Neural progenitor cell (in vitro differentiated cells): ENCODE data around the gene VMP1. TPM values are rescaled to one million over a fixed set of nuclear protein-coding genes. Genes with fewer than 3 reads are reported as not detected.

Source experiments
- DNase-seq: peaks from one replicate; pipeline ENCODE4 v3.0.0-alpha.2; 2016; ENCODE audit warnings: low spot score
- H2AFZ ChIP-seq: fragments of 200-600 bp; sonication (generic); replicated peaks from 2 replicates; pipeline ENCODE4 v1.6.1; 2016; ENCODE audit warnings: antibody characterized with exemption
- H3F3A ChIP-seq: fragments of 200-600 bp; sonication (generic); 2 replicates; pipeline ENCODE4 v1.6.1; 2016; ENCODE audit warnings: antibody characterized with exemption, low read depth
- H3K27ac ChIP-seq: fragments of 200-600 bp; sonication (generic); 2 replicates; pipeline ENCODE4 v1.5.1; 2016; ENCODE audit warnings: mild to moderate bottlenecking
- H3K27me3 ChIP-seq: fragments of 200-600 bp; sonication (generic); 2 replicates; pipeline ENCODE4 v1.6.1; 2016; ENCODE audit warnings: mild to moderate bottlenecking, moderate library complexity
- H3K36me3 ChIP-seq: fragments of 200-600 bp; sonication (generic); 2 replicates; pipeline ENCODE4 v1.5.1; 2016
- H3K4me1 ChIP-seq: fragments of 200-600 bp; sonication (generic); 2 replicates; pipeline ENCODE4 v1.6.1; 2016; ENCODE audit warnings: mixed run types
- H3K4me2 ChIP-seq: fragments of 200-600 bp; sonication (generic); 2 replicates; pipeline ENCODE4 v1.6.1; 2016
- H3K4me3 ChIP-seq: fragments of 200-600 bp; sonication (generic); 2 replicates; pipeline ENCODE4 v1.5.1; 2016
- H3K79me2 ChIP-seq: fragments of 200-600 bp; sonication (generic); 2 replicates; pipeline ENCODE4 v1.6.1; 2016; ENCODE audit warnings: low read depth
- H3K9ac ChIP-seq: fragments of 200-600 bp; sonication (generic); 2 replicates; pipeline ENCODE4 v1.6.1; 2016
- H3K9me3 ChIP-seq: fragments of 200-600 bp; sonication (generic); 2 replicates; pipeline ENCODE4 v1.5.1; 2016; ENCODE audit warnings: low read depth
- H4K20me1 ChIP-seq: fragments of 200-600 bp; sonication (generic); 2 replicates; pipeline ENCODE4 v1.6.1; 2016; ENCODE audit warnings: low read depth
- H3K27ac Mint-ChIP-seq: 3 replicates; pipeline ENCODE4 v1.8.0; 2021; ENCODE audit warnings: mixed read lengths
- H3K27me3 Mint-ChIP-seq: 2 replicates; pipeline ENCODE4 v1.8.0; 2022; ENCODE audit warnings: low read depth, mild to moderate bottlenecking, inconsistent platforms, moderate library complexity, mixed read lengths; ENCODE audit not compliant: insufficient read depth
- H3K36me3 Mint-ChIP-seq: 3 replicates; pipeline ENCODE4 v1.8.0; 2021; ENCODE audit warnings: mixed read lengths
- H3K4me1 Mint-ChIP-seq: 3 replicates; pipeline ENCODE4 v1.8.0; 2021; ENCODE audit warnings: mixed read lengths
- H3K4me3 Mint-ChIP-seq: 3 replicates; pipeline ENCODE4 v1.8.0; 2021; ENCODE audit warnings: mild to moderate bottlenecking, moderate library complexity, mixed read lengths
- H3K9me3 Mint-ChIP-seq: 3 replicates; pipeline ENCODE4 v1.8.0; 2020; ENCODE audit warnings: mixed read lengths
- EZH2 ChIP-seq: fragments of 200-600 bp; sonication (generic); IDR thresholded peaks from 2 replicates; pipeline ENCODE4 v1.6.1; 2017; ENCODE audit warnings: antibody characterized with exemption, mild to moderate bottlenecking, moderate library complexity
- EZH2phosphoT487 ChIP-seq: fragments of 200-600 bp; sonication (generic); IDR thresholded peaks from 2 replicates; pipeline ENCODE4 v1.6.1; 2017; ENCODE audit warnings: antibody characterized with exemption
- total RNA-seq: library from RNA; depleted of rRNA; stranded (reverse); fragments of >200 nt; gene quantifications from 2 replicates; pipeline ENCODE4 v1.2.3, GENCODE V29; 2015; ENCODE audit warnings: low replicate concordance
- TF ChIP-seq, protein P1 (sequence below): fragments of 200-600 bp; sonication (generic); IDR thresholded peaks from 2 replicates; pipeline ENCODE4 v1.5.1; 2017; ENCODE audit warnings: antibody characterized with exemption, mild to moderate bottlenecking

Gene VMP1
- total RNA-seq, 1 donor from 2014 or later, result 62.1 TPM

DNA sequence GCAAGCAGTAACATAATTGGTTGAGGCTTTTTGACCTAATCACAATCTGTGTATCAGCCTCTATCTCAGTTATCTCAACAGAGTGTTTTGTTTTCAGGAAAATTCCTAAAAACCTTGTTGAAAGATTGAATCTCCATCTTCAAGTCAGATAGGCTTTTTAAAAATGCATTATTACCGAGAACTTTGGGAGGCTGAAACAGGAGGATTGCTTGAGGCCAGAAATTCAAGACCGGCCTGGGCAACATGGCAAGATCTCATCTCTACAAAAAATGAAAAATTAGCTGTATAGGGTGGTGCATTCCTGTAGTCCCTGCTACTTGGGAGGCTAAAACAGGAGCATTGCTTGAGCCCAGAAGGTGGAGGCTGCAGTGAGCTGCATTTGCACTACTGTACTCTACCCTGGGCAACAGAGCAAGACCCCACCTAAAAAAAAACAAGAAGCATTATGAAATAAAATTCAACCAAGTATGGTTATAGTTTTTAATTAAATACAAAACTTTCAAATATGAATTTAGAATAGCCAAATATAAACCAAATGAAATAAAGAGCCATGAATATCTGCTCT is 68.4 kb downstream of the VMP1 start:
- Mint-ChIP-seq H3K27me3 (no peaks in the 10 kb centered on the region), H3K4me3 (no peak overlapping the region), H3K9me3 (peaks cover 5% of the 10 kb centered on the region), H3K36me3 (peaks cover 19% of the 10 kb centered on the region), H3K27ac (no peak overlapping the region), H3K4me1 (no peaks in the 10 kb centered on the region)
- Histone ChIP-seq H2AFZ (no peak overlapping the region), H4K20me1 (no peaks in the 10 kb centered on the region), H3K9ac (no peak overlapping the region), H3K36me3 (no peaks in the 10 kb centered on the region), H3K4me1 (no peaks in the 10 kb centered on the region), H3F3A (no peaks in the 10 kb centered on the region), H3K9me3 (no peaks in the 10 kb centered on the region), H3K4me3 (no peak overlapping the region), H3K27ac (no peak overlapping the region), H3K4me2 (no peak overlapping the region), H3K79me2 (no peaks in the 10 kb centered on the region), H3K27me3 (no peaks in the 10 kb centered on the region)
- TF ChIP-seq EZH2phosphoT487, result no peak
- DNase-seq, result no peak

- no peak for DNase-seq
- Histone ChIP-seq H3K4me3 (no peak overlapping the region), H3K4me2 (no peak overlapping the region), H3K27ac (no peak overlapping the region), H4K20me1 (no peaks in the 10 kb centered on the region), H3K36me3 (no peaks in the 10 kb centered on the region), H3K9me3 (no peaks in the 10 kb centered on the region), H2AFZ (no peak overlapping the region), H3K9ac (no peak overlapping the region), H3K4me1 (no peaks in the 10 kb centered on the region), H3K27me3 (no peaks in the 10 kb centered on the region), H3F3A (no peaks in the 10 kb centered on the region), H3K79me2 (no peaks in the 10 kb centered on the region)
- H3K27ac Mint-ChIP-seq, result no peak overlapping the region
- H3K4me3 Mint-ChIP-seq, result no peak overlapping the region
- TF ChIP-seq EZH2 (no peak), EZH2phosphoT487 (no peak)
- TF ChIP-seq, protein P1, sequence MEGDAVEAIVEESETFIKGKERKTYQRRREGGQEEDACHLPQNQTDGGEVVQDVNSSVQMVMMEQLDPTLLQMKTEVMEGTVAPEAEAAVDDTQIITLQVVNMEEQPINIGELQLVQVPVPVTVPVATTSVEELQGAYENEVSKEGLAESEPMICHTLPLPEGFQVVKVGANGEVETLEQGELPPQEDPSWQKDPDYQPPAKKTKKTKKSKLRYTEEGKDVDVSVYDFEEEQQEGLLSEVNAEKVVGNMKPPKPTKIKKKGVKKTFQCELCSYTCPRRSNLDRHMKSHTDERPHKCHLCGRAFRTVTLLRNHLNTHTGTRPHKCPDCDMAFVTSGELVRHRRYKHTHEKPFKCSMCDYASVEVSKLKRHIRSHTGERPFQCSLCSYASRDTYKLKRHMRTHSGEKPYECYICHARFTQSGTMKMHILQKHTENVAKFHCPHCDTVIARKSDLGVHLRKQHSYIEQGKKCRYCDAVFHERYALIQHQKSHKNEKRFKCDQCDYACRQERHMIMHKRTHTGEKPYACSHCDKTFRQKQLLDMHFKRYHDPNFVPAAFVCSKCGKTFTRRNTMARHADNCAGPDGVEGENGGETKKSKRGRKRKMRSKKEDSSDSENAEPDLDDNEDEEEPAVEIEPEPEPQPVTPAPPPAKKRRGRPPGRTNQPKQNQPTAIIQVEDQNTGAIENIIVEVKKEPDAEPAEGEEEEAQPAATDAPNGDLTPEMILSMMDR, result no peak
- peaks cover 5% of the 10 kb centered on the region for H3K9me3 Mint-ChIP-seq
- no peaks in the 10 kb centered on the region for H3K4me1 Mint-ChIP-seq
- H3K27me3 Mint-ChIP-seq, result no peaks in the 10 kb centered on the region
- H3K36me3 Mint-ChIP-seq, result peaks cover 20% of the 10 kb centered on the region
These were observed 69.1 kb downstream of the VMP1 start for GRCh38 chr17:59776577-59776976.

DNA sequence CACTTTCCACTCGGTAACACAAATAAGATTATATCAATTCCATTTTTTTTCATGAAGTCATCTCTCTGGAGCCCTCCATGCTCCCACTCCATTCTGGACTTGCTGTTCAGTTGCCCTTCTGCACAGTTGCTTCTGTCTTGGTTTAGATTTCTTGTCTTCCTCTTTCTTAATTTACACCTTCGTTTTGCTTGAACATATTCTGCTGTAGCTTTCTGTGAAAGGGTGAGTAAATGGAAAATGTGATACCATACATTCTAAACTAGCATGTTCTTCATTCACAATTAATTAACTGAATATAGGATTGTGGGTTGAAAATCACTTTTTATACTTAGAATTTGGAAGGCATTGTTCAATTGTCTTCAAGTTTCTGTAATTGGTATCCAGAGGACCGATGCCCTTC is 69.6 kb downstream of the VMP1 start:
- DNase-seq, result no peak
- Mint-ChIP-seq H3K36me3 (peaks cover 20% of the 10 kb centered on the region), H3K4me1 (no peaks in the 10 kb centered on the region), H3K9me3 (peaks cover 5% of the 10 kb centered on the region), H3K27ac (no peak overlapping the region), H3K27me3 (no peaks in the 10 kb centered on the region), H3K4me3 (no peak overlapping the region)
- Histone ChIP-seq H3K4me1 (no peaks in the 10 kb centered on the region), H4K20me1 (no peaks in the 10 kb centered on the region), H3K27ac (no peak overlapping the region), H3K9me3 (no peaks in the 10 kb centered on the region), H3K79me2 (no peaks in the 10 kb centered on the region), H3K9ac (no peak overlapping the region), H3K27me3 (no peaks in the 10 kb centered on the region), H3K36me3 (no peaks in the 10 kb centered on the region), H3K4me3 (no peak overlapping the region), H3F3A (no peaks in the 10 kb centered on the region), H3K4me2 (no peak overlapping the region), H2AFZ (no peak overlapping the region)
- TF ChIP-seq EZH2 (no peak), EZH2phosphoT487 (no peak)
- TF ChIP-seq, protein P1, result no peak

DNA sequence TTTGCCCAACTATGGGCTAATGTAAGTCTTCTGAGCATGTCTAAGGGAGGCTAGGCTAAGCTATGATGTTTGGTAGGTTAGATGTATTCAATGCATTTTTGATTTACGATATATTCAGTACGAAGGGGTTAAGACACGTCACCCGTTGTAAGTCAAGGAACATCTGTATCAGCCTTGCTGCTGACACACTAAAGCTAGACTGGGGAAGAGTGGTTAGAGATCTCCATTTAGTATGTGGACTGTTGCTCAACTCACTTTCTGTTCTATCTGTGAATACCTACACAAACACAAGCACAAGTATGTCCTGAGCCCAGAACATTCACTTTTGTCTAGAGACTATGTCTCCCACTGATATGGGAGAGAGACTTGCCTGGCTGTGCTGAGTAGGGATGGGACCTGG is 71.5 kb downstream of the VMP1 start:
- Histone ChIP-seq H3K9me3 (no peaks in the 10 kb centered on the region), H3K27me3 (no peaks in the 10 kb centered on the region), H3K4me1 (peaks cover 8% of the 10 kb centered on the region), H3K27ac (no peak overlapping the region), H3F3A (no peaks in the 10 kb centered on the region), H3K9ac (no peak overlapping the region), H3K4me3 (no peak overlapping the region), H4K20me1 (no peaks in the 10 kb centered on the region), H2AFZ (no peak overlapping the region), H3K36me3 (no peaks in the 10 kb centered on the region), H3K79me2 (no peaks in the 10 kb centered on the region), H3K4me2 (no peak overlapping the region)
- Mint-ChIP-seq H3K4me3 (no peak overlapping the region), H3K9me3 (peaks cover 5% of the 10 kb centered on the region), H3K4me1 (peaks cover 11% of the 10 kb centered on the region), H3K27me3 (no peaks in the 10 kb centered on the region), H3K27ac (no peak overlapping the region), H3K36me3 (peaks cover 21% of the 10 kb centered on the region)
- TF ChIP-seq, protein P1, result no peak
- TF ChIP-seq EZH2 (no peak), EZH2phosphoT487 (no peak)
- DNase-seq, result no peak
